Naive thymus-derived CD8-positive, alpha-beta T cell (primary cell): ENCODE measurements around the gene PMPCA. TPM values are rescaled to one million over a fixed set of nuclear protein-coding genes. Genes with fewer than 3 reads are reported as not detected.

ENCODE experiments used
- polyA plus RNA-seq, 3 donors: library from polyadenylated mRNA; unstranded; fragments of 300-500 nt; fragmentation: Illumina TruSeq; gene quantifications; one replicate each; pipeline ENCODE4 v1.2.3, GENCODE V29; 2021
- total RNA-seq, 8 experiments: library from RNA in 2 of 8; stranded (reverse) in 2 of 8; gene quantifications; one replicate each; pipeline ENCODE4 v1.2.3 and lab custom pipeline; 2021 to 2026

PMPCA gene
- total and polyA plus RNA-seq, 5 experiments from 2014 or later, result 37.0 to 73.2 (median 47.0) TPM

Other genes with a start within 250 kb of the PMPCA start
- not detected for gene LHX3, start 205.5 kb upstream of the PMPCA start, total RNA-seq
- not detected for gene LHX3, start 205.5 kb upstream of the PMPCA start, polyA plus RNA-seq
- 10 to 100 TPM; 15.5 to 15.9 TPM for gene QSOX2, start 164.8 kb upstream of the PMPCA start, total RNA-seq
- gene QSOX2, start 164.8 kb upstream of the PMPCA start, polyA plus RNA-seq, result under 1 TPM; 0.50 to 0.86 (median 0.55) TPM
- gene CCDC187, start 106.6 kb upstream of the PMPCA start, total RNA-seq, result not detected
- gene CCDC187, start 106.6 kb upstream of the PMPCA start, polyA plus RNA-seq, result not detected
- gene GPSM1, start 83.1 kb upstream of the PMPCA start, total RNA-seq, result 10 to 100 TPM; 10.0 to 11.6 TPM
- gene GPSM1, start 83.1 kb upstream of the PMPCA start, polyA plus RNA-seq, result under 1 TPM; 0.50 to 0.98 (median 0.82) TPM
- gene DNLZ, start 46.9 kb upstream of the PMPCA start, total RNA-seq, result 10 to 100 TPM; 32.8 to 33.3 TPM
- gene DNLZ, start 46.9 kb upstream of the PMPCA start, polyA plus RNA-seq, result 10 to 100 TPM; 51.6 to 58.1 (median 52.9) TPM
- gene CARD9, start 37.0 kb upstream of the PMPCA start, total RNA-seq, result under 1 TPM; 0.70 to 0.85 TPM
- under 1 TPM; 0.08 to 0.21 (median 0.12) TPM for gene CARD9, start 37.0 kb upstream of the PMPCA start, polyA plus RNA-seq
- gene SNAPC4, start 10.5 kb upstream of the PMPCA start, total RNA-seq, result 10 to 100 TPM; 13.7 to 15.6 TPM
- 1 to 10 TPM in 2 of 3 donors, under 1 TPM in 1; 0.90 to 2.0 (median 1.3) TPM for gene SNAPC4, start 10.5 kb upstream of the PMPCA start, polyA plus RNA-seq
- 10 to 100 TPM; 88.1 to 96.0 TPM for gene ENTR1, start within 50 bp of the PMPCA start, total RNA-seq
- 10 to 100 TPM in 2 of 3 donors, 1 to 10 TPM in 1; 9.7 to 16.8 (median 11.4) TPM for gene ENTR1, start within 50 bp of the PMPCA start, polyA plus RNA-seq
- gene INPP5E, start 29.2 kb downstream of the PMPCA start, total RNA-seq, result 10 to 100 TPM; 26.4 to 27.3 TPM
- gene INPP5E, start 29.2 kb downstream of the PMPCA start, polyA plus RNA-seq, result 1 to 10 TPM in 2 of 3 donors, under 1 TPM in 1; 0.90 to 4.4 (median 2.1) TPM
- 10 to 100 TPM; 83.4 to 84.8 TPM for gene SEC16A, start 72.4 kb downstream of the PMPCA start, total RNA-seq
- gene SEC16A, start 72.4 kb downstream of the PMPCA start, polyA plus RNA-seq, result 10 to 100 TPM; 14.2 to 35.8 (median 26.2) TPM
- gene NOTCH1, start 135.4 kb downstream of the PMPCA start, total RNA-seq, result 10 to 100 TPM; 76.2 to 84.3 TPM
- 1 to 10 TPM; 1.3 to 5.9 (median 1.6) TPM for gene NOTCH1, start 135.4 kb downstream of the PMPCA start, polyA plus RNA-seq